ENCODE results near the gene TSPAN14. TPM values are rescaled to one million over a fixed set of nuclear protein-coding genes. Genes with fewer than 3 reads are reported as not detected.
"Not testable (repeated sequence)": the region's sequence is repeated elsewhere in the genome, so short reads cannot be mapped to it uniquely, and the experiment has no call there.

Gene TSPAN14
- total RNA-seq, 1 experiment from 2014 or later = 46.8 TPM

DNA sequence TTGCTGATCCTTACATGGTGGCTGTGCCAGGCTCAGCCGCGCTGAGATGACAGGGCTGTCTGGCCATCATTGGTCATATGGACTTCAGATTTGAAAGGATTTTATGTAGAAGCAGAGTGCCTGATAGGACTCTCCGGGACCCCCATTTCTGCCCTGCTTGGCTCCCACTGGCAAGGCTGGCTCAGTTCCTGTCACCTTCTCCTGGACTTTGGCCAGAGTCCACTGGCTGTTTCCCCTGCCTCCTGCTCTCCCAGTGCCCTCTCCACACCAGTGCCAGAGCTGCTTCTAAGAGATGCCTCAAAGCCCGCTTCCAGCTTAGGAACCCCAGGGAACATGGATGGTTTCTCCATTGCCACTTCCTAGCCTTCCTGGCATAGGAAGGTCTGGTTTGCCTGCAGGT, 78.5 kb downstream of the TSPAN14 start:
- no peak overlapping the region for H2BK20ac ChIP-seq (ENCODE audit: low read depth, low read length, poor library complexity, severe bottlenecking)
- H3K14ac ChIP-seq (ENCODE audit: insufficient read depth, low read length) = no peak overlapping the region
- H2AK5ac ChIP-seq (ENCODE audit: insufficient read length, low read length) = no peak overlapping the region
- no peaks in the 10 kb centered on the region for H3K23me2 ChIP-seq (ENCODE audit: insufficient read length, low read depth, low read length, poor library complexity, severe bottlenecking)
- peaks cover 3% of the 10 kb centered on the region; the same call in 1 of the 2 replicates for H3K27me3 Mint-ChIP-seq (ENCODE audit: low read depth)
- H3T11ph ChIP-seq (ENCODE audit: low read length) = no peak overlapping the region
- no peak overlapping the region for H2BK15ac ChIP-seq (ENCODE audit: low read depth, low read length)
- no CpG with 5 or more reads among the region's 4 CpGs for WGBS (ENCODE audit: extremely low coverage, insufficient read length, low lambda C conversion rate)
- no peak overlapping the region for H3K4me3 Mint-ChIP-seq
- TF ChIP-seq CTCF (conservative IDR thresholded peaks at IDR 0.05) = no peak
- peaks cover 5% of the 10 kb centered on the region; the same call in 1 of the 2 replicates for H3K4me1 ChIP-seq (ENCODE audit: insufficient read depth, low read length)
- no peak overlapping the region for H3K4me2 ChIP-seq (ENCODE audit: insufficient read depth, insufficient read length, low read length)
- peaks cover 5 to 12% (median 9%) of the 10 kb centered on the region in 3 experiments; a peak in 5 of 7 replicates for H3K36me3 Mint-ChIP-seq (ENCODE audit: insufficient read depth in 1 of 3, low read depth in 3 of 3)
- no peak for DNase-seq
- H2BK12ac ChIP-seq (ENCODE audit: insufficient read length, low read depth, low read length) = no peak overlapping the region
- no peaks in the 10 kb centered on the region for H3K79me1 ChIP-seq (ENCODE audit: insufficient read depth, low read depth, low read length, poor library complexity, severe bottlenecking)
- H2BK5ac ChIP-seq (ENCODE audit: insufficient read length, low read length) = no peak overlapping the region
- no peaks in the 10 kb centered on the region for H3K79me2 ChIP-seq (ENCODE audit: insufficient read depth, low read length)
- no peak overlapping the region for H4K8ac ChIP-seq (replicated peaks; ENCODE audit: insufficient read length, low read depth, low read length)
- no peaks in the 10 kb centered on the region for H3K27me3 ChIP-seq (ENCODE audit: insufficient read depth, low read length)
- no peak overlapping the region for H4K5ac ChIP-seq (ENCODE audit: insufficient read length, low read depth, low read length)
- H3K9ac ChIP-seq (ENCODE audit: extremely low read depth, insufficient read length, low read length) = no peak overlapping the region
- no peak overlapping the region for H2BK120ac ChIP-seq (ENCODE audit: low read depth, low read length, poor library complexity, severe bottlenecking)
- no peak overlapping the region for H4K91ac ChIP-seq (ENCODE audit: insufficient read length, low read depth, low read length)
- H3K56ac ChIP-seq (ENCODE audit: insufficient read length, low read depth, low read length) = no peak overlapping the region
- H3K27ac Mint-ChIP-seq = no peak overlapping the region
- no peak overlapping the region for H3K4ac ChIP-seq (ENCODE audit: low read depth, low read length)
- no peak overlapping the region for H3K23ac ChIP-seq (ENCODE audit: insufficient read length, low read depth, low read length)
- H3K27ac ChIP-seq (ENCODE audit: insufficient read length, low read depth, low read length) = no peak overlapping the region
- no peak overlapping the region for H2AFZ ChIP-seq (ENCODE audit: low read length)
- H3K9me3 Mint-ChIP-seq = peaks cover 9 to 19% of the 10 kb centered on the region in 2 experiments; a peak in 4 of 5 replicates
- no peak overlapping the region for H3K18ac ChIP-seq (ENCODE audit: insufficient read length, low read depth, low read length)
- peaks cover 10 to 11% of the 10 kb centered on the region in 2 experiments for H3K4me1 Mint-ChIP-seq
- no peaks in the 10 kb centered on the region for H3K9me3 ChIP-seq (ENCODE audit: control insufficient read depth, low read depth, low read length)
- no peaks in the 10 kb centered on the region for H4K20me1 ChIP-seq (ENCODE audit: control insufficient read depth, insufficient read depth, insufficient read length)

DNA sequence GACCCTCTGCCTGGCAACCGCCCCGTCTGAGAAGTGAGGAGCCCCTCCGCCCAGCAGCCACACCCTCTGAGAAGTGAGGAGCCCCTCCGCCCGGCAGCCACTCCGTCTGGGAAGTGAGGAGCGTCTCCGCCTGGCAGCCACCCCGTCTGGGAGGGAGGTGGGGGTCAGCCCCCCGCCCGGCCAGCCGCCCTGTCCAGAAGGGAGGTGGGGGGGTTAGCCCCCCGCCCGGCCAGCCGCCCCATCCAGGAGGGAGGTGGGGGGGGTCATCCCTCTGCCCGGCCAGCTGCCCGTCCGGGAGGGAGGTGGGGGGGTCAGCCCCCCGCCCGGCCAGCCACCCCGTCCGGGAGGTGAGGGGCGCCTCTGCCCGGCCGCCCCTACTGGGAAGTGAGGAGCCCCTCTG, 79.9 kb downstream of the TSPAN14 start:
- not testable (repeated sequence) for H3K9me3 ChIP-seq (ENCODE audit: control insufficient read depth, low read depth, low read length); H4K8ac ChIP-seq (replicated peaks; ENCODE audit: insufficient read length, low read depth, low read length); H4K5ac ChIP-seq (ENCODE audit: insufficient read length, low read depth, low read length); H3K27ac ChIP-seq (ENCODE audit: insufficient read length, low read depth, low read length); H2BK12ac ChIP-seq (ENCODE audit: insufficient read length, low read depth, low read length); H2BK15ac ChIP-seq (ENCODE audit: low read depth, low read length); H2AFZ ChIP-seq (ENCODE audit: low read length); H3K4me1 ChIP-seq (ENCODE audit: insufficient read depth, low read length); H3K56ac ChIP-seq (ENCODE audit: insufficient read length, low read depth, low read length); H4K91ac ChIP-seq (ENCODE audit: insufficient read length, low read depth, low read length); H2BK20ac ChIP-seq (ENCODE audit: low read depth, low read length, poor library complexity, severe bottlenecking); H3K27ac Mint-ChIP-seq; H3K4me2 ChIP-seq (ENCODE audit: insufficient read depth, insufficient read length, low read length); H3T11ph ChIP-seq (ENCODE audit: low read length); H4K20me1 ChIP-seq (ENCODE audit: control insufficient read depth, insufficient read depth, insufficient read length); H2BK120ac ChIP-seq (ENCODE audit: low read depth, low read length, poor library complexity, severe bottlenecking); H3K27me3 ChIP-seq (ENCODE audit: insufficient read depth, low read length); H3K23me2 ChIP-seq (ENCODE audit: insufficient read length, low read depth, low read length, poor library complexity, severe bottlenecking); DNase-seq; H3K27me3 Mint-ChIP-seq (ENCODE audit: low read depth); H3K18ac ChIP-seq (ENCODE audit: insufficient read length, low read depth, low read length); H3K79me1 ChIP-seq (ENCODE audit: insufficient read depth, low read depth, low read length, poor library complexity, severe bottlenecking); H3K9ac ChIP-seq (ENCODE audit: extremely low read depth, insufficient read length, low read length); H2AK5ac ChIP-seq (ENCODE audit: insufficient read length, low read length); H3K79me2 ChIP-seq (ENCODE audit: insufficient read depth, low read length); H3K23ac ChIP-seq (ENCODE audit: insufficient read length, low read depth, low read length); H3K4ac ChIP-seq (ENCODE audit: low read depth, low read length); H3K4me3 Mint-ChIP-seq; H2BK5ac ChIP-seq (ENCODE audit: insufficient read length, low read length); H3K14ac ChIP-seq (ENCODE audit: insufficient read depth, low read length)
- WGBS (ENCODE audit: extremely low coverage, insufficient read length, low lambda C conversion rate) = no CpG with 5 or more reads among the region's 25 CpGs
- H3K4me1 Mint-ChIP-seq = peaks cover 10 to 11% of the 10 kb centered on the region in 2 experiments
- H3K9me3 Mint-ChIP-seq = peaks cover 9 to 19% of the 10 kb centered on the region in 2 experiments; a peak in 4 of 5 replicates
- H3K36me3 Mint-ChIP-seq (ENCODE audit: insufficient read depth in 1 of 3, low read depth in 3 of 3) = peaks cover 5 to 12% (median 9%) of the 10 kb centered on the region in 3 experiments; a peak in 5 of 7 replicates
